Fibroblast of skin of right quadriceps (primary cell): Measurements from ENCODE around the gene CAGE1.
"Not testable (repeated sequence)": the region's sequence is repeated elsewhere in the genome, so short reads cannot be mapped to it uniquely, and the experiment has no call there.

Experiments used
- DNase-seq: peaks from one replicate; pipeline ENCODE4 v3.0.0-alpha.2; 2013

Gene CAGE1

GRCh38 chr6:7406743-7407142 is 17.2 kb upstream of the CAGE1 start:
- DNase-seq = no peak

- no peak for DNase-seq
Measured at GRCh38 chr6:7404546-7404945, 15.0 kb upstream of the CAGE1 start.

DNA sequence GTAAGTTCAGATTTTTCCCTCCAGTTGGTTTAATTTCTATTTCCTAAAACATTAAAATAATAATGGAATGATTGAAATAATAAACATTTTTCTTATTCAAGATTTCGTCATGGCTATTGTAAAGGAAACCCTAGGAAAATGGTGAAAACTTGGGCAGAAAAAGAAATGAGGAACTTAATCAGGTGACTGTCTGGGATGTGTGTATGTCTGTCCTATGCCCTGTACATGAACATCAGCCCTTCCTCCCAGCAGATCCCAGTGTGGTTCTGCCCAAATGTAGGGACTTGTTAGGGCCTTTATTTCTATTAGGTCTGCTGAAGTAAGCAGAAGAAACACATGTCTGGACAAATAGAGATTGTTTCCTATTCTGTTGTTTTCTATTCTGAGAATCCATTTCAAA is 13.2 kb upstream of the CAGE1 start:
- no peak for DNase-seq

DNA sequence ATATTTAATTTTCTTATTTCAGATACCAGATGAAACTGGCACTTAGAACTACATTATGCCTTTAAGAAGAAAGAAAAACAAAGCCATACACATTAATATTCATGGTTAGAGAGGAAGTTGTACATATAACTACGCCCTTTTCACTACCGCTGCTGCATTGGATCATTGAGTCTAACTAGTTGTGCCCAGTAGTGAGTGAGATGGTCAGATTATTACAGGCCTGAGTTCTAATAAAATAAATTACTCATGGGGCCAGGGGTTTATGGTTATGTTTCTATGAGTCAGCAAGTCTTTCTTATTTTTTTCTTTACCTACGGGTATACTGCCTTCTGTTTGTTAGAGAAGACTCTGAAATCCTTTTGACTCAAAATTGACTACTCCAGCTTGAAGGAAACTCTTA is 11.5 kb upstream of the CAGE1 start:
- DNase-seq = peak; percentile 9

GRCh38 chr6:7392402-7392801 is 2.9 kb upstream of the CAGE1 start:
- no peak for DNase-seq

GRCh38 chr6:7391151-7391550 is 1.6 kb upstream of the CAGE1 start:
- DNase-seq = no peak

DNA sequence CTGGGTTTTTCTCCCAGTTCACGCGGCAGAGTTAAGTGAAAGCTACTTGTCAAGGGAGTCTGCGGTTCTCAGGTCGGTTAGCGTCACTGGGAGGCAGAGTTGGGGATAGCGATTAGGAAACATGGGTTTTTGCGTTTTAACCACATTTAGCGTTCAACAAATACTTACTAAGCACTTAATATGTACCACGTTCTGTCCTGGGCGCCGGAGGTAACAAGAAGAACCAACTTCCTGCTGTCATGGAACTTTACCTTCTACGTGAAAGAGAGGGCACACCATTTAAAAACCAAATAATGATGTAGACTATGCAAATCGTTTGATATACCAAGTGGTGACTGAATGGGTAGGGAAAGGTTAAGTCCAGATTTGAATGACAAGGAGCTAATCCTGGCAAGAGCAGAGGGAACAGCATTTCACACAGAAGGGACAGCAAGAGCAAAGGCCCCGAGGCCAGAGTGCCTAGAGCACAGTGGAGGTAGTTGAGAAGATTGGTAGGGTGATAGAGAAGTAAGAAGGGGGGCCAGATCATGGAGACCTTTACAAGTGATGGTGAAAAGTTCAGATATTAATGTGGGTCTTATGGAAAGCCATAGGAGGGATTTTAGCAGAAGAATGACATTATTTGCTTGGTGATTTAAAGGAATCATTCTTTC is 810 bp upstream of the CAGE1 start:
- DNase-seq = no peak

DNA sequence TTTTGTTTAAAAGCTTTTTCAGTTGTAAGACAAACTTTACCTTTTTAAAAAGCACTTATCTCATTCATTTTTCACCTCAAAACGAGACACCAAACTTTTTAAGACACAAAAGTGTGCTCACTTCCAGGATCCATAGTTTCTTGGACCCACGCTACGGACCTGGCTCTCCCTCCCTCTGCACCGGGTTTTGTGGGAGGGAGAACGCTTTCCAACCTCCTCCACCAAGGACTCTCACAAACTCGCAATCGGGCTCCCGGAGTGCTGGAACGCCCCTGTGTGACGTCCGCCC is 436 bp downstream of the CAGE1 start:
- DNase-seq = no peak

DNA sequence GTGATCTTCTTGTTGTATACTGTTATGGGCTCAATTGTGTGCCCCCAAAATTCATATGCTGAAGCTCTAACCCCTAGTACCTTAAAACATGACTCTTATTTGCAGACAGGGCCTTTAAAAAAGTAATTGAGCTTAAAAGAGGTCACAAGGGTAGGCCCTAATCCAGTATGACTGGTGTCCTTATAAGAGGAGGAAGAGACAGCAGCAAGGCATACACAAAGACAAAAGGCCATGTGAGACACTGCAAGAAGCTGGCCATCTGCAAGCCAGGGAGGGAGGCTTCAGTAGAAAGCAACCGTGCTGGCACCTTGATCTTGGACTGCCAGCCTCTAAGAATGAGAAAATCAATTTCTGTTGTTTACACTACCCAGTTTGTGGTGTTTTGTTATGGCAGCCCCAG is 8.4 kb downstream of the CAGE1 start:
- no peak for DNase-seq

- DNase-seq = no peak
Measured at GRCh38 chr6:7378740-7379139, 10.8 kb downstream of the CAGE1 start.

GRCh38 chr6:7377961-7378360 is 11.6 kb downstream of the CAGE1 start:
- no peak for DNase-seq

DNA sequence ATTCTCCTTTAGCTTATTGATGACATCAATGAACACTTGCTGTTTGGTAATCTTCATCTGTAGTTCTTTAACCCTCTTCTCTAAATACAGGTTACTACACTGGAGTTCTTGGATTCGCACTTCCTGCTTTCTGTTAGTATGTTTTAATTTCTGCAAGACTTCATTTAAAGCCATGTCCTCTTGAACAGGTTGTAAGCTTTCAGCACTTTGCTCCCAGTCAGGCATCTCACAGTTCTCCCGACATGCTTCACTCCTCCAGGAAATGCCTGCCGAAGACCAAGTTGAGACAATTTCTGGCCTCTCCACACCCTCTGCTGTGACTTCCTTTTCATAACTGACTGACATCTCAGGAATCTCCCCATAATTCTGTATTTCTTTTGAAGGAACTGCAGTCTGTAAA is 15.8 kb downstream of the CAGE1 start:
- no peak for DNase-seq

DNA sequence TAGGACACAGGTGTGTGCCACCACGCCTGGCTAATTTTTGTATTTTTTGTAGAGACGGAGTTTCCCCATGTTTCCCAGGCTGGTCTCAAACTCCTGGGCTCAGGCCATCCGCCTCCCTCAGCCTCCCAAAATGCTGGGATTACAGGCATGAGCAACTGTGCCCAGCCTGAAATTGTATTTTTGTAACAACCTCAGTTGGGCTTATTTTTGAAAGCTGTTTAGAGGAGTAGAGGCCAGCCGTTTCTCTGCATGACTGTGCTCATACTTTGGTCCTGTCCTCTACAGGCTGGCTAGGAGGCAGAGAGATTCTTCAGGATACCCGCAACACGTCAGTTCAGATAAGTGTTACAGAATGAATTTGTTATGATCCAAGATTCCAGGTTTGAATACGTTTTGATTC is 22.1 kb downstream of the CAGE1 start:
- no peak for DNase-seq

DNA sequence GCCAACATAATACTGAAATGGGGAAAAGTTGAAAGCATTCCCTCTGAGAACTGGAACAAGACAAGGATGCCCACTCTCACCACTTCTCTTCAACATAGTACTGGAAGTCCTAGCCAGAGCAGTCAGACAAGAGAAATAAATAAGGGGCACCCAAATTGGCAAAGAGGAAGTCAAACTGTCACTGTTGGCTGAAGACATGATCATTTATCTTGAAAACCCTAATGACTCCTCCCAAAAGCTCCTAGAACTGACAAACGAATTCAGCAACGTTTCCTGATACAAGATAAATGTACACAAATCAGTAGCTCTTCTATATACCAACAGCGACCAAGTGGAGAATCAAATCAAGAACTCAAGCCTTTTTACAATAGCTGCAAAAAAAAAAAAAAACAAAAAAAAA is 37.6 kb downstream of the CAGE1 start:
- not testable (repeated sequence) for DNase-seq

- not testable (repeated sequence) for DNase-seq
Measured at GRCh38 chr6:7350591-7350990, 39.0 kb downstream of the CAGE1 start.

DNA sequence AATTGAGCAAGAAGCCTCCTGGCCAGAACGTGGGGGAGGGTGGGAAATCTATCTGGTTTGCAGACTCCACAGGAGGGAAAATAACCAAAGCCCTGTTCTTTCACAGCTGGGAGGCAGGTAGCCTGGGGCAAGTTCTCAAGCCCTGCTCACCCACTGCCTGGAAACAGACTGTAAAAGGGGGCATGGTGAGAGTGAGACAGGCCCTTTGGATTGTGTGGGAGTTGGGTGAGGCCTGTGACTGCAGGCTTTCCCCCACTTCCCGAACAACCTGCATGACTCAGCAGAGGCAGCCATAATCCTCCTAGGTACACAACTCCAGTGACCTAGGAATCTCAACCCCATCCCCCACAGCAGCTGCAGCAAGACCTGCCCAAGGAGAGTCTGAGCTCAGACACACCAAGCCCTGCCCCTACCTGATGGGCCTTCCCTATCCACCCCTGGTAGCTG is 42.0 kb downstream of the CAGE1 start:
- DNase-seq = not testable (repeated sequence)

DNA sequence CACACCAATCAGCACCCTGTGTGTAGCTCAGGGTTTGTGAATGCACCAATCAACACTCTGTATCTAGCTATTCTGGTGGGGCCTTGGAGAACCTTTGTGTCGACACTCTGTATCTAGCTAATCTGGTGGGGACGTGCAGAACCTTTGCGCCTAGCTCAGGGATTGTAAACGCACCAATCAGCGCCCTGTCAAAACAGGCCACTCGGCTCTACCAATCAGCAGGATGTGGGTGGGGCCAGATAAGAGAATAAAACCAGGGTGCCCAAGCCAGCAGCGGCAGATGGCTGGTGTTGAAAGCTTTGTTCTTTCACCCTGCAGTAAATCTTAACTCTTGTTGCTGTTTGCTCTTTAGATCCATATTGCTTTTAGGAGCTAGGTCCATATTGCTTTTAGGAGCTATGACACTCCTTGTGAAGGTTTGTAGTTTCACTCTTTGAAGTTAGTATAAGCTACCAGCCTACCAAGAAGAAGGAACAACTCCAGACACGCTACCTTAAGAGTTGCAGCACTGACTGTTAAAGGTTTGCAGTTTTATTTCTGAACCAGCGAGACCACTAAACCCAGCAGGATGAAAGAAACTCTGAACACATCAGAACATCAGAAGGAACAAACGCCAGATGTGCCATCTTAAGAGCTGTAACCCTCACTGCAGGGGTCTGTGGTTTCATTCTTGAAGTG is 44.6 kb downstream of the CAGE1 start:
- peak; percentile 3 for DNase-seq

DNA sequence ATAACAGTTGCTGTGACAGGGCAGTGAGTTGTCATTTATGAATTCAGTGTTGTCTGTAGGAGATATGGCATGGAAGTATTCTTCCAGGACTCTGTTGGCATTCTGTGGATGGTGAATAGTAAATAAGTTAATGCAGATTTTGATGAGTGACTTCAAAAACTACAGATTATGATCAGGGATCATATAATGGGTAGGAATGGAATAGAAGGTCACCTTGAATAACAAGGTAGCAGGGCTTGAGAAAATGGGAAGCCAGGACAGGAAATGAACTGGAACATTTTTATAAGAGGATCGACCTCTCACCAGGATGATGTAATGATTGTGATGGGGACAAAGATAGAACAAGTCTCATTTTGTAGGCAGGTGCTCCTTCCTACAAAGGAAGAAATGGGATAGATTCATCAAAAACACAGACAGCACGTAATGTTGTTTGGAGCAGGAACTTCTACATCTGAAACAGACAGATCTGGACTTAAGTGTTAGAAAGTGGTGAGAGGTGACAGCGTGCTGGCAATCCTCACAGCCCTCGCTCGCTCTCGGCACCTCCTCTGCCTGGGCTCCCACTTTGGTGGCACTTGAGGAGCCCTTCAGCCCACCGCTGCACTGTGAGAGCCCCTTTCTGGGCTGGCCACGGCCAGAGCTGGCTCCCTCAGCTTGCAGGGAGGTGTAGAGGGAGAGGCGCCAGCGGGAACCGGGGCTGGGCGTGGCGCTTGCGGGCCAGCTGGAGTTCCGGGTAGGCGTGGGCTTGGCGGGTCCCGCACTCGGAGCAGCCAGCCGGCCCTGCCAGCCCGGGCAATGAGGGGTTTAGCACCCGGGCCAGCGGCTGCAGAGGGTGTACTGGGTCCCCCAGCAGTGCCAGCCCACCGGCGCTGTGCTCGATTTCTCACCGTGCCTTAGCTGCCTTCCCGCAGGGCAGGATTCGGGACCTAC is 45.7 kb downstream of the CAGE1 start:
- DNase-seq = no peak

DNA sequence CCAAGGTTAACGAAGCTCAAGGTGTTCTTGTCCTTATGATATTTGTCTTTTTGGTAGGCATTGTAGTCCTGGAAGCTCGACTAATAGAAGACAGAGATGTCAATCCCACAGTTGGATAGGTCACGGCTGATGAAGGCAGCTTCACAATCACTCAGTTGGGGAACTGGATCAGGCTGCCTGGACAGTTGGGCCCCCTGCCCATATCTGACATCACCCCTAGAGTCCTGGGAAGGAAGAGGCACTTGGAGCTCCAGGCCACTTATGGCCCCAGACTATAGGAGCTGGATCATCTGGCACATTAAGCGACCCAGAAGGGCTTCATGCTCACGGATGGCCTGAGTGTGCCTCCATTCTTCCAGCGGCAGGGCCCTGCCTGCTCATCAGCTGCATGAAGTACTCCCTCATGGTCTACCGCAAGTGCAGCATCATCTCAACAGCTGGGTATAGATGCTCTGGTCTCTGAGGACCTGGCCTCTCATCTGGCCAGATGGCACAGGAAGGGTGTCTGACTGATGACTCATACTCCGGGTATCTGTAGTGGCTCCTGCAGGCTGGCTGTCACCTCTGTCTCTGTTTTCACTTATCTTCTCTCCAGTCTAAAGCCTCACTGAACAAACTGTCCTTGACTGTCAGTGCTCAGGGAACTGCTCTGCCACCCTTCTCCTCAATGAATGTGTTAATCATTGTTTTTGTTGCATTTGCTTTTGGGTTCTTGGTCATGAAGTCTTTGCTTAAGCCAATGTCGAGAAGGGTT is 47.4 kb downstream of the CAGE1 start:
- peak; percentile 18 for DNase-seq

- DNase-seq = no peak
Measured at GRCh38 chr6:7341271-7341670, 48.3 kb downstream of the CAGE1 start.

DNA sequence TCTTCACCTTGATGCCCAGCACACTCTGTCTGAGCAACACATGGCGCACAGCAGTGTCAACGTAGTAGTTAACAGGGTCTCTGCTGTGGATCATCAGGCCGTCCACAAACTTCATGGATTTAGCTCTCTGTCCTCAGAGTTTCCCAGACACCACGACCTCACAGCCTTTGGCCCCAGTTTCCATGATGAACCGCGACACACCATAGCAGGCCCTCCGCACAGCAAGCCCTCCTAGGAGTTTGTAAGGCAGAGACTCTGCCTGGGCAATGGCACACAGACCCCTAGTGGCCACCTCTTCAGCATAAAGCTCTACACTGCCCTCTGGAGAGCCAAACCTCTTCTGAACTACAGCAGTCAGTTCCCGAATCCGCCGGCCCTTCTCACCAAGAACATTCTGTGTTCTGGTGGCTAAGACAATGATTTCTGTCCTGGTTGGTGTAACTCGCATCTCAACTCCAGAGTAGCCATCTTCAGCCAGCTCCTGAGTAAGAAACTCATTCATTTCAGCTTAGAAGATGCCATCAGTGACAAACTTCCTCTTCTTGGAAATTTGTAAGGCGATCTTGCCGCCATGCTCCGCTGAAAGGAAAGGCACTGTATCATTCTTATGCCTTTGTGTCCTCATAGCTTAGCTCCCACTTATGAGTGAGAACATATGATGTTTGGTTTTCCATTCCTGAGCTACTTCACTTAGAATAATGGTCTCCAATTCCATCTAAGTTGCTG is 50.4 kb downstream of the CAGE1 start:
- peak; percentile 12 for DNase-seq

- no peak for DNase-seq
Measured at GRCh38 chr6:7338031-7338430, 51.5 kb downstream of the CAGE1 start.

DNA sequence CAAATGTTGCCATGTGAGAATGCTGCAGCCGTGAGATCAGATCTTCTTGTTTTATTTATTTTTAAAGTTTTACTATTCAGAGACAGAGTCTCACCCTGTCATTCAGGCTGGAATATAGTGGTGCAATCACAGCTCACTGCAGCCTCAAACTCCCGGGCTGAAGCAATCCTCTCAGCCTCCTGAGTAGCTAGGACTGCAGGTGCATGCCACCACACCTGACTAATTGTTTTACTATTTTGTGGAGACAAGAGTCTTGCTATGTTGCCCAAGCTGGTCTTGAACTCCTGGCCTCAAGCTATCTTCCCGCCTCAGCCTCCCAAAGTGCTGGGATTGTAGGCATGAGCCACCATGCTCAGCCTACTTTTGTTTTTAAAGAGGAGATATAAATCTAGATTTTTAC is 54.0 kb downstream of the CAGE1 start:
- no peak for DNase-seq
